Measurements from ENCODE around the gene PLPPR1.

Gene PLPPR1

GRCh38 chr9:101028346-101029314 lies at the start of gene PLPPR1:
PLPPR1 (plus strand) TSS chr9:101028727.
- no peak for DNase-seq (ENCODE audit: extremely low read depth in 1 of 2, low read depth in 1 of 2)

- no peak for DNase-seq (ENCODE audit: extremely low read depth in 1 of 2, low read depth in 1 of 2)
These were observed 38.8 kb upstream of the PLPPR1 start for GRCh38 chr9:100989731-100990130.

GRCh38 chr9:100990605-100991381 lies 37.7 kb upstream of the PLPPR1 start:
- DNase-seq (ENCODE audit: extremely low read depth in 1 of 2, low read depth in 1 of 2) = no peak

GRCh38 chr9:100992632-100993031 lies 35.9 kb upstream of the PLPPR1 start:
- DNase-seq (ENCODE audit: extremely low read depth in 1 of 2, low read depth in 1 of 2) = no peak

- DNase-seq (ENCODE audit: extremely low read depth in 1 of 2, low read depth in 1 of 2) = no peak
These were observed 28.5 kb upstream of the PLPPR1 start for GRCh38 chr9:100999906-101000544.

GRCh38 chr9:101005246-101005645 lies 23.3 kb upstream of the PLPPR1 start:
- DNase-seq (ENCODE audit: extremely low read depth in 1 of 2, low read depth in 1 of 2) = no peak

- DNase-seq (ENCODE audit: extremely low read depth in 1 of 2, low read depth in 1 of 2) = no peak
These were observed 14.0 kb upstream of the PLPPR1 start for GRCh38 chr9:101014566-101014965.

GRCh38 chr9:101018467-101018866 lies 10.1 kb upstream of the PLPPR1 start:
- DNase-seq (ENCODE audit: extremely low read depth in 1 of 2, low read depth in 1 of 2) = no peak

GRCh38 chr9:101022704-101023103 lies 5.8 kb upstream of the PLPPR1 start:
- DNase-seq (ENCODE audit: extremely low read depth in 1 of 2, low read depth in 1 of 2) = no peak

- DNase-seq (ENCODE audit: extremely low read depth in 1 of 2, low read depth in 1 of 2) = no peak
These were observed 2.6 kb upstream of the PLPPR1 start for GRCh38 chr9:101025940-101026339.

GRCh38 chr9:101026824-101027223 lies 1.7 kb upstream of the PLPPR1 start:
- DNase-seq (ENCODE audit: extremely low read depth in 1 of 2, low read depth in 1 of 2) = no peak

- DNase-seq (ENCODE audit: extremely low read depth in 1 of 2, low read depth in 1 of 2) = no peak
These were observed 1.3 kb upstream of the PLPPR1 start for GRCh38 chr9:101027236-101027635.

GRCh38 chr9:101027733-101028345 lies 688 bp upstream of the PLPPR1 start:
- DNase-seq (ENCODE audit: extremely low read depth in 1 of 2, low read depth in 1 of 2) = no peak

GRCh38 chr9:101029315-101030085 lies 973 bp downstream of the PLPPR1 start:
- DNase-seq (ENCODE audit: extremely low read depth in 1 of 2, low read depth in 1 of 2) = no peak

- DNase-seq (ENCODE audit: extremely low read depth in 1 of 2, low read depth in 1 of 2) = no peak
These were observed 1.5 kb downstream of the PLPPR1 start for GRCh38 chr9:101030086-101030391.

- no peak for DNase-seq (ENCODE audit: extremely low read depth in 1 of 2, low read depth in 1 of 2)
These were observed 3.9 kb downstream of the PLPPR1 start for GRCh38 chr9:101032426-101032825.

- no peak for DNase-seq (ENCODE audit: extremely low read depth in 1 of 2, low read depth in 1 of 2)
These were observed 5.7 kb downstream of the PLPPR1 start for GRCh38 chr9:101034222-101034621.

- no peak for DNase-seq (ENCODE audit: extremely low read depth in 1 of 2, low read depth in 1 of 2)
These were observed 6.6 kb downstream of the PLPPR1 start for GRCh38 chr9:101035098-101035497.

- no peak for DNase-seq (ENCODE audit: extremely low read depth in 1 of 2, low read depth in 1 of 2)
These were observed 8.9 kb downstream of the PLPPR1 start for GRCh38 chr9:101037430-101037829.

GRCh38 chr9:101038488-101038887 lies 10.0 kb downstream of the PLPPR1 start:
- DNase-seq (ENCODE audit: extremely low read depth in 1 of 2, low read depth in 1 of 2) = no peak

All from activated CD8-positive, alpha-beta memory T cell treated with anti-CD3 and anti-CD28 coated beads for 1 hour (primary cell).